Stimulated activated naive CD8-positive, alpha-beta T cell treated with anti-CD3 and anti-CD28 coated beads, Interleukin-15, Interleukin-2, amounts not matched to agents 100 ng/mL and 50 ng/mL, for 24 hours (primary cell): ENCODE measurements around the gene GPT2.

Experiments
- H3K27ac Mint-ChIP-seq: one replicate; pipeline ENCODE4 v1.8.0; 2021; ENCODE audit warnings: mild to moderate bottlenecking, mixed read lengths
- H3K27me3 Mint-ChIP-seq: one replicate; pipeline ENCODE4 v1.8.0; 2021; ENCODE audit warnings: mixed read lengths
- H3K36me3 Mint-ChIP-seq: one replicate; pipeline ENCODE4 v1.8.0; 2021; ENCODE audit warnings: low read depth, mixed read lengths
- H3K4me1 Mint-ChIP-seq: one replicate; pipeline ENCODE4 v1.8.0; 2021; ENCODE audit warnings: low read depth, mixed read lengths
- H3K4me3 Mint-ChIP-seq: one replicate; pipeline ENCODE4 v1.8.0; 2021; ENCODE audit warnings: mild to moderate bottlenecking, mixed read lengths
- H3K9me3 Mint-ChIP-seq: one replicate; pipeline ENCODE4 v1.8.0; 2021; ENCODE audit warnings: mixed read lengths

Gene GPT2

GRCh38 chr16:46947900-46948547 lies 63.9 kb downstream of the GPT2 start:
- no peaks in the 10 kb centered on the region for H3K36me3 Mint-ChIP-seq
- H3K27me3 Mint-ChIP-seq = no peaks in the 10 kb centered on the region
- H3K4me1 Mint-ChIP-seq = peaks cover 21% of the 10 kb centered on the region
- H3K4me3 Mint-ChIP-seq = no peak overlapping the region
- peak overlapping the region; percentile 83 for H3K27ac Mint-ChIP-seq
- no peaks in the 10 kb centered on the region for H3K9me3 Mint-ChIP-seq

DNA sequence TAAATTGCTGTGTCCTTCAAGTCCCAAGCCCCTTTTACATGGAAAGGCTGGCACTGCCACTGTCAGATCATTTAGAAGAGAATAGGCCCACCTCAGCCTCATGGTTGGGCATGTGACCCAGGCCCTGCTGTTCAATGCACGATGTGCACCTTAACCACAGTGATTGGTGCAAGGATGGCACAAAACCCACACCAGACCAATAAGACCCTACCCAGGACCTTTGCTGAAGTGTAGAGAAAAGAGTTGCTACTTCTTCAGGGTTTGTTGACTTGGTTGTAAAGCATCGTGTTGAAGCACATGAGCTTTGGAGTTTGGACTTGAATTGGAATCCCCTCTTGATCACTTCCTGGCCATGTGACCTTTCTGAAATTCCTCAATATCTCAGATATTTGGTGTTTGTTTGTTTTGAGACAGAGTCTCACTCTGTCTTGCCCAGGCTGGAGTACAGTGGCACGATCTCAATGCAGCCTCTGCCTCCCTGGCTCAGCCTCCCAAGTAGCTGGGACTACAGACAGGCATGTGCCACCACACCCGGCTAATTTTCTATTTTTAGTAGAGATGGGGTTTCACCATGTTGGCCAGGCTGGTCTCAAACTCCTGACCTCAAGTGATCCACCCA lies 64.5 kb downstream of the GPT2 start:
- Mint-ChIP-seq H3K4me3 (no peak overlapping the region), H3K36me3 (no peaks in the 10 kb centered on the region), H3K4me1 (peaks cover 16% of the 10 kb centered on the region), H3K27ac (peak overlapping the region; percentile 83), H3K27me3 (no peaks in the 10 kb centered on the region), H3K9me3 (no peaks in the 10 kb centered on the region)

DNA sequence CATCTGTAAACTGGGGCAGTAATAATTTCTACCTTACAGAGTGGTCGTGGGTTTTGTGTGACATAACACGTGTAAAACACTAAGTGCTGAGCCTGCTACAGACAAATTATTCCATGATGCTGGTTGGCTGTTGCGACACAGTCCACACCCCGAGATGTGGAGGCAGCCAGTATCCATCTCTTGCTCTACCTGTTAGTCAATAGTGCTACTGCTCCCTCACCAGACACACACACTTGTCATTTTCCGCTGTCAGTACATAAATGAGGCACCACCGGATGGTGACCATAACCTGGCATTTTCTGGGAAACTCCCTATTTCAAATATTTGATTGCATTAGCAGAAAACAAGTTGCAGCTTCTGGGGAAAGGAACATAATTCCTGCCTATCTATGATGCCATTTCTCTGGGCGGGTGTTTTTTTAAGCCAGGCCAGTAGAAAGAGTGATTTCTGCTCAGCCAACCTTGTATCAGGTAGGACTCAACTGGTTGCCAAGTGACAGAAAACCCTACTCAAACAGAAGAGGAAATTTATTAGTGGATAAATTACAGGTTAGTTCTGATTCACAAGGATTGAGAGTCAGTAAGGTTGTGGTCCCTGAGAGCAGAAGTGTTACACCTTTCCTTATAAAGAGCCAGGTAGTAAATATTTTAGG lies 65.2 kb downstream of the GPT2 start:
- H3K4me3 Mint-ChIP-seq = no peak overlapping the region
- no peaks in the 10 kb centered on the region for H3K9me3 Mint-ChIP-seq
- no peaks in the 10 kb centered on the region for H3K36me3 Mint-ChIP-seq
- H3K4me1 Mint-ChIP-seq = peaks cover 16% of the 10 kb centered on the region
- H3K27ac Mint-ChIP-seq = peak overlapping the region; percentile 83
- no peaks in the 10 kb centered on the region for H3K27me3 Mint-ChIP-seq

GRCh38 chr16:46950009-46950408 lies 65.8 kb downstream of the GPT2 start:
- H3K36me3 Mint-ChIP-seq = peaks cover 5% of the 10 kb centered on the region
- H3K4me1 Mint-ChIP-seq = peaks cover 16% of the 10 kb centered on the region
- H3K27me3 Mint-ChIP-seq = no peaks in the 10 kb centered on the region
- H3K4me3 Mint-ChIP-seq = no peak overlapping the region
- H3K9me3 Mint-ChIP-seq = no peaks in the 10 kb centered on the region
- H3K27ac Mint-ChIP-seq = peak overlapping the region; percentile 36

DNA sequence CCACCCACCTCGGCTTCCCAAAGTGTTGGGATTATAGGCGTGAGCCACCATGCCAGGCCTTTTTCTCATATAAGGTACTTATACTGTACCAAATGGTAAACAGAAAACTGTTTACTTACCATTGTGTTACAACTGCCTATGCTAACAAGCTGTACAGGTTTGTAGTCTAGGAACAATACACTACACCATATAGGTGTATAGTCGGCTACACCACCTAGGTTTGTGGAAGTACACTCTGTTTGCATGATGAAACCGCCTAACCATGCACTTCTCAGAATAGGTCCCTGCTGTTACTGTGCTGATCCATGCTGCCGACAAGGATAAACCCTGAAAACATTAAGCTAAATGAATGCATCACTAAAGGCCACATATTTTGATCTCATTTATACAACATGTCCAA lies 70.4 kb downstream of the GPT2 start:
- Mint-ChIP-seq H3K27me3 (no peaks in the 10 kb centered on the region), H3K9me3 (no peaks in the 10 kb centered on the region), H3K4me3 (no peak overlapping the region), H3K27ac (no peak overlapping the region), H3K36me3 (peaks cover 41% of the 10 kb centered on the region), H3K4me1 (peaks cover 10% of the 10 kb centered on the region)

DNA sequence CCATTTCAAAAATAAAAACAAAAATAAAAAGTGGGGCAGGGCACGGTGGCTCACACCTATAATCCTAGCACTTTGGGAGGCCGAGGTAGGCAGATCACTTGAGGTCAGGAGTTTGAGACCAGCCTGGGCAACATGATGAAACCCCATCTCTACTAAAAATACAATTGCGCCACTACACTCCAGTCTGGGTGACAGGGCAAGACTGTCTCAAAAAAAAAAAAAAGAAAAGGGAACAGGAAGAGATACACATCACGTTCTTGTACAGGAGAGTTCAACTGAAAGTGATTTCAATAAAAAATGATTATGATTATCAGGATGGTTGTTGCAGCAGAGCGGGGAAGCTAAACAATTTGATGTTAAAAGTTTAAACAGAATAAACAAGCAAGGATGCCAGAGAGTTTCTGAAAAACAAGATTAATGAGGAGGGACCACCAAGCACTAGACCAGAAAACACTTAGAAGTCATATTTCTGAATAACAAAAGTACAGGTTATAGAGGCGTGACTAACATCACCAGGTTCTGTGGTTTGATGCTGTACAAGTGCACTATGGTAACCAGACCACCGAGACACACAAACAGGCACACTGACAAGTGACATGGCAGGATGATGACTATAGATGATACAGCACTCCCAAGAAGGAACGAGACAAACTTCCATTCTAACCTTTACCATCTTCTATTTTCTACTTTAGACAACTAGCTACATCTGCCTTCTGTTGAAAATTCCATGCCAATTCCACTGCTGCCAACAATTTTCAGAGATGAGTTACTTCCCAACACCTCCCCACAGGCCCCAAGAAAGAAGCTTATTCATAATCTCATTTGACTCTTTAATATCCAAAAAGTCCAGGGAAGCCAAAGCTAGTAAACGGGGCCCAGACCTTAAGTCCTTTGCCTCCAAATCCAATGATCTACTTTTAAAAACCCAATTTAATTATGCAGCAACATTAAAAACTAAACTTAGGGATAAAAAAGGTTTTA lies 77.5 kb downstream of the GPT2 start:
- H3K27ac Mint-ChIP-seq = peak overlapping the region; percentile 92
- H3K36me3 Mint-ChIP-seq = peaks cover 81% of the 10 kb centered on the region
- H3K27me3 Mint-ChIP-seq = no peaks in the 10 kb centered on the region
- H3K9me3 Mint-ChIP-seq = no peaks in the 10 kb centered on the region
- peak overlapping the region; percentile 48 for H3K4me3 Mint-ChIP-seq
- H3K4me1 Mint-ChIP-seq = peaks cover 46% of the 10 kb centered on the region

DNA sequence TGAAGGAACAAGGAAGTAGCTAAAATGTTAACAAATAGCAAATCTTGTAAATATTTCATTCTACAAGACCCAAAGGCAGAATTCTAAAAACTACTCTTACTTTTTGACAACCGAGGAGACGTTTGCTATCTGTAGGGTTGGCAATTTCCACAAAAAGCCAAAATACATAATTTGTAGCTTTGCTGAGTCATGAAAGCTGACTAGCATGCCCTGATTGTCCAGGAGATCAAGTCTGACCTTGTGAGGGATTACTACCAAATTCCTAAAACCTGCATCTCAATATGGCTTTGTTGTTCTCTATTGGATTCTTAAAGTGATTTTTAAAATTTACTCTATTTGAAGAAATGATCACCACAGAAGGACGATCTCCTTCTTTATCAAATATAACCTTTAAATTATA lies 78.5 kb downstream of the GPT2 start:
- Mint-ChIP-seq H3K4me1 (peaks cover 47% of the 10 kb centered on the region), H3K4me3 (peak overlapping the region; percentile 48), H3K27me3 (no peaks in the 10 kb centered on the region), H3K27ac (peak overlapping the region; percentile 92), H3K36me3 (peaks cover 81% of the 10 kb centered on the region), H3K9me3 (no peaks in the 10 kb centered on the region)

GRCh38 chr16:46968063-46968435 lies 83.9 kb downstream of the GPT2 start:
- H3K4me3 Mint-ChIP-seq = no peak overlapping the region
- peak overlapping the region; percentile 70 for H3K27ac Mint-ChIP-seq
- peaks cover 63% of the 10 kb centered on the region for H3K4me1 Mint-ChIP-seq
- no peaks in the 10 kb centered on the region for H3K9me3 Mint-ChIP-seq
- H3K36me3 Mint-ChIP-seq = peaks cover 85% of the 10 kb centered on the region
- no peaks in the 10 kb centered on the region for H3K27me3 Mint-ChIP-seq

GRCh38 chr16:46970089-46970488 lies 85.9 kb downstream of the GPT2 start:
- H3K4me1 Mint-ChIP-seq = peaks cover 59% of the 10 kb centered on the region
- H3K27me3 Mint-ChIP-seq = no peaks in the 10 kb centered on the region
- peak overlapping the region; percentile 65 for H3K27ac Mint-ChIP-seq
- no peaks in the 10 kb centered on the region for H3K9me3 Mint-ChIP-seq
- H3K4me3 Mint-ChIP-seq = peak overlapping the region; percentile 37
- H3K36me3 Mint-ChIP-seq = peaks cover 65% of the 10 kb centered on the region

DNA sequence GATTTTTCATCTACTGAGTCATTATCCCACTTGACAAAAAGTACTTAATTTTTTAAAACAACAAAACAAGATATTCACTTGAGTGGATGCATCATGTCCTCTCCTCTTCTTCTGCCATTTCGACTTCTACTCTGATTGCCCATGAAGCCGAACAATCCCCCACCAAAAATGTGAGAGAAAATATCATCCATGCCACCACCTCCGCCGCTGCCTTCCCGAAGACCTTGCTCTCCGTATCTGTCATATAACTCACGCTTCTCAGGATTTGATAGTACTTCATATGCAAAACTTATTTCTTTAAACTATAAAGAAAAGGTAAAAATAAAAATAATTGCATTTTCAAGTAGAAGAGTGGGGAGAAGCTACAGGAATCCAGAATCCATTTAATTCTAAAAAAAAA lies 87.1 kb downstream of the GPT2 start:
- H3K9me3 Mint-ChIP-seq = no peaks in the 10 kb centered on the region
- peak overlapping the region; percentile 71 for H3K27ac Mint-ChIP-seq
- H3K4me3 Mint-ChIP-seq = peak overlapping the region; percentile 91
- peaks cover 70% of the 10 kb centered on the region for H3K4me1 Mint-ChIP-seq
- H3K36me3 Mint-ChIP-seq = peaks cover 58% of the 10 kb centered on the region
- no peaks in the 10 kb centered on the region for H3K27me3 Mint-ChIP-seq

DNA sequence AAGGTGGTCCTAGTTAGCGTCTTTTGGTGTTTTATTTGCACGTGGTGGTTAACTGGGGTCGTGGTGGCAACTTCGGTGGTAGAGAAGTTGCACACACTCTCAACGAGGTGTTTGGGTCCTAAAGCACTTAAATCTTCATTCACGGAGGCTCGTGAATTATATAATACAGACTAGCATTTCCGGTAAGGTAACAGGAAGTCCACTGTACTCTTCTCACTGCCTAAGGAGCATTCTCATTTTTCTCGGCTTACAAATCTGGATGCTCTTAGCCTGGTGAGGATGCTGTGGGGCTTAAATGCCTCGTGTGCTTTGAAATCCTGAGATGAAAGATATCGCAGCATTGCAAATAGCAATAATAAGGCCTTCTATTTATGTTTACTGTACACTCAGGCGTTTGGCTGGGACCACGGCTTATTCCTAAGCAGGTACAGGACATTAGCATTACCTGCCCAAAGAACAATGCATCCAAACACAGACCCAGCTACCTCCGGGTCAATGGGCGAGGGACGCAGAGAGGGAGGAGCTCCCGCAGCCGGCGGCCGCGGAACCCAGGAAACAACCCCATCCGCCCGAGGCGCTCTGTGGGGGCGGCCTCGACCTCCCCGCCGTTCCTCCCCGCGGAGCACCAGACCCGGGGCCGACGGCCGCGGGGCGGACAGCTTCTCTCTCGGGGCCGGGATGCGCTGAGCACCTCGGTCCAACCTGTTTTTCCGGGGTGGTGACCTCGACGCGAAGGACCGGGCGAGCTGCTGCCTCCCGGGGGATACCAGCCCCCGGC lies 88.5 kb downstream of the GPT2 start:
- Mint-ChIP-seq H3K27ac (peak overlapping the region; percentile 93), H3K4me1 (peaks cover 72% of the 10 kb centered on the region), H3K9me3 (no peaks in the 10 kb centered on the region), H3K4me3 (peak overlapping the region; percentile 91), H3K27me3 (no peaks in the 10 kb centered on the region), H3K36me3 (peaks cover 45% of the 10 kb centered on the region)

DNA sequence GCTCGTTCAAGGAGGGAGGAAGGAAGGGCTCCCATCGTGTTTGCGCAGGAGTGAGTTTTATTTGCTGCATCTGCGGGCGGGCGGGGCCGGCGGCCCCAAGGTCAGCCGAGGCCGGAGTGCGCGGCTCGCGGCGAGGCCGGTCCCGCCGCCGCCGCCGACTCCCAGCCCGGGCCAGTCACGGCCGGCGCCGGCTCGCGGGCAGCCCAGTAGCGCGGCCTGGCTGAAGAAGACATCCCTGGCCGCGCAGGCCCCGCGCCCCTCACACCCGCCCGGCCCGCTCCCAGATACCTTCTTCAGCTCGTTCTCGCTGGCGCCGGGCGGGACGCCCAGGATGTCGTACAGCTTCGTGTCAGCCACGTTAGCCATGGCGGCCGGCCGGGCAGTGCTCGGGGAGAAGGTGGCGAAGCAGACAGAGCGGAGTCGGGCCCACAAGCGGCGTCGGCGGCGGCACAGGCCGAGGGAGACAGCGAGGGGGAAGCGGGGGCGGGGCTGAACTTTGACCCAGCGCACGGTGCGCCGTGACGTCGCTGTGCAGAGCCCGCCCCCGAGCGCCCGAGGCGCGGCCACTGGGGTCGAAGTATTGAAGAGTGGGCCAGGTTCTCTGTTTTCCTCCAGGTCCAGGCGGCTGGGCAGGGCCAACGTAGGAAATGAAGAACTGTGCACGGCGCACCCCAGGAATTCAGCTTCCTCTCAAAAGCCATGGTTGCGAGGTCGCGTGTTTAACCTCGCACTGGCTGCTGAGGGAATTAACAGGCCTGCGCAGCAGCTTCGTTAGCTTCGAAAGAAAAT lies 89.2 kb downstream of the GPT2 start, which contains the start of gene DNAJA2:
DNAJA2 (minus strand) TSS at position 468 of the 789 bp plus-strand sequence; CDS start at position 366, 102 bp downstream.
- H3K9me3 Mint-ChIP-seq = no peaks in the 10 kb centered on the region
- peak within 1 kb of the TSS; percentile 95 for H3K27ac Mint-ChIP-seq
- peaks cover 67% of the 10 kb centered on the region for H3K4me1 Mint-ChIP-seq
- H3K27me3 Mint-ChIP-seq = no peaks in the 10 kb centered on the region
- H3K4me3 Mint-ChIP-seq = peak within 1 kb of the TSS; percentile 91
- peaks cover 37% of the 10 kb centered on the region for H3K36me3 Mint-ChIP-seq

DNA sequence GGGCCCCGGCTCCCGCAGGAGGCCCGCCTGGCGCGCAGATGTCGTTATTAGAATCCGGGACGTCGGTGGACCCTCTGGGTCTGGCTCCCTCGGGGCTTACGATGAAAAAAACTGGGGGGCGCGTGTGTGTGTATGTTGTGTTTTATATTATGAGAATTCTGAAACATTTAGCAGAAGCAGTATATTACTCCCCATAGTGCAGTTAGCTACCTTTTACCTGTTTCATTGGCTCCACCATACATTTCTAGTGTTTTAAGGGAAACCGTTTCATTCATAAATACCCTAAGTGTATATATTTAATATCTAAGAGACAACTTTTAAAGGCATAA lies 89.8 kb downstream of the GPT2 start:
- Mint-ChIP-seq H3K4me3 (peak overlapping the region; percentile 90), H3K27ac (peak overlapping the region; percentile 95), H3K27me3 (no peaks in the 10 kb centered on the region), H3K9me3 (no peaks in the 10 kb centered on the region), H3K4me1 (peaks cover 61% of the 10 kb centered on the region), H3K36me3 (peaks cover 32% of the 10 kb centered on the region)
